Transverse colon (tissue), 4 donors: ENCODE measurements around the gene LSM11.

Source experiments
- EP300 ChIP-seq: sonication (generic); formaldehyde crosslinking; IDR thresholded peaks from one replicate; pipeline ENCODE4 v1.6.1; 2017; ENCODE audit warnings: antibody characterized with exemption, low read depth
- POLR2A ChIP-seq: fragments of 450-650 bp; IDR thresholded peaks from one replicate; pipeline ENCODE4 v1.6.1; 2016; ENCODE audit warnings: antibody characterized with exemption, mild to moderate bottlenecking, moderate library complexity
- POLR2AphosphoS5 ChIP-seq, 3 donors: sonication (generic); formaldehyde crosslinking; IDR thresholded peaks; one replicate each; pipeline ENCODE4 v1.6.1; 2016; ENCODE audit warnings: antibody characterized with exemption in 3 of 3
- TF ChIP-seq, protein P1 (sequence below), 5 experiments: fragments of 200-600 bp in 3 of 5; fragments of 450-650 bp in 2 of 5; sonication (generic) in 3 of 5; IDR thresholded peaks; 1 replicate in 2 of 5; 2 replicates in 3 of 5; pipeline ENCODE4 v1.5.1; 2016 to 2017; ENCODE audit warnings: antibody characterized with exemption in 5 of 5, inconsistent platforms in 3 of 5, mild to moderate bottlenecking in 2 of 5, moderate library complexity in 1 of 5

DNA sequence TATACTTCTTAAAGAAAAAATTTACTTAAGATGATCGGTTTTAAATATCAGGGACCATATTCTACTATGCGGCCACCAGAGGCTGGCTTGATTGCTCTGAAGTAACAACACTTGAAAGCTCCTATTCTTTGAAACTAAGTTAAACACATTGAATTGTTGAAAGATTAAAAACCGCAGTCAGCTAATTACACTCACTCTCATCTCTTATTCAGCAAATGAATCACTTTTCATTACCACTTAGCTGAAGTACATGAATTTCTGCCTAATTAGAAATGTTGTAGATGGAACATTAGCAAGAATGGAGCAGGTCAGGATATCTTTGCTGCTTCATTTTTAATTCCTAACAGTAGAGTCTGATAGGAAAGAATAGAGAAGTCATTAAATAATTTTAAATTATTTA lies 42.3 kb downstream of the LSM11 start:
- TF ChIP-seq, protein P1, sequence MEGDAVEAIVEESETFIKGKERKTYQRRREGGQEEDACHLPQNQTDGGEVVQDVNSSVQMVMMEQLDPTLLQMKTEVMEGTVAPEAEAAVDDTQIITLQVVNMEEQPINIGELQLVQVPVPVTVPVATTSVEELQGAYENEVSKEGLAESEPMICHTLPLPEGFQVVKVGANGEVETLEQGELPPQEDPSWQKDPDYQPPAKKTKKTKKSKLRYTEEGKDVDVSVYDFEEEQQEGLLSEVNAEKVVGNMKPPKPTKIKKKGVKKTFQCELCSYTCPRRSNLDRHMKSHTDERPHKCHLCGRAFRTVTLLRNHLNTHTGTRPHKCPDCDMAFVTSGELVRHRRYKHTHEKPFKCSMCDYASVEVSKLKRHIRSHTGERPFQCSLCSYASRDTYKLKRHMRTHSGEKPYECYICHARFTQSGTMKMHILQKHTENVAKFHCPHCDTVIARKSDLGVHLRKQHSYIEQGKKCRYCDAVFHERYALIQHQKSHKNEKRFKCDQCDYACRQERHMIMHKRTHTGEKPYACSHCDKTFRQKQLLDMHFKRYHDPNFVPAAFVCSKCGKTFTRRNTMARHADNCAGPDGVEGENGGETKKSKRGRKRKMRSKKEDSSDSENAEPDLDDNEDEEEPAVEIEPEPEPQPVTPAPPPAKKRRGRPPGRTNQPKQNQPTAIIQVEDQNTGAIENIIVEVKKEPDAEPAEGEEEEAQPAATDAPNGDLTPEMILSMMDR (IDR thresholded peaks at IDR 0.05) = no peak
- no peak for TF ChIP-seq POLR2A
- no peak for TF ChIP-seq POLR2AphosphoS5 (IDR thresholded peaks at IDR 0.05)
- no peak for TF ChIP-seq EP300
